Measurements from ENCODE around the gene JAZF1. TPM values are rescaled to one million over a fixed set of nuclear protein-coding genes. Genes with fewer than 3 reads are reported as not detected.

The JAZF1 gene
- total and polyA plus RNA-seq, 8 donors = 0.58 to 16.7 (median 7.2) TPM

GRCh38 chr7:28176645-28177044, 4.0 kb downstream of the JAZF1 start:
- no peak for DNase-seq
- Histone ChIP-seq H3K27ac (no peak overlapping the region), H3K36me3 (no peaks in the 10 kb centered on the region), H3K9me3 (no peaks in the 10 kb centered on the region), H3K4me3 (no peak overlapping the region), H3K4me1 (peaks cover 6 to 54% (median 38%) of the 10 kb centered on the region in 4 donors), H3K27me3 (no peaks in the 10 kb centered on the region)
- intact Hi-C loops (cut with DNase I; ENCODE audit: low total_unique reads) = no loop called here
- TF ChIP-seq POLR2AphosphoS5 (IDR thresholded peaks at IDR 0.05) (no peak), CTCF (IDR thresholded peaks at IDR 0.05) (no peak), EP300 (IDR thresholded peaks at IDR 0.05) (no peak), POLR2A (IDR thresholded peaks at IDR 0.05) (no peak)
- 70 to 83% (median 77%) methylated on average over 2 of the region's 2 CpGs for WGBS, 5 donors

GRCh38 chr7:28176174-28176573, 4.4 kb downstream of the JAZF1 start:
- no peak for TF ChIP-seq CTCF (IDR thresholded peaks at IDR 0.05)
- no peak for TF ChIP-seq POLR2AphosphoS5 (IDR thresholded peaks at IDR 0.05)
- TF ChIP-seq EP300 (IDR thresholded peaks at IDR 0.05) = no peak
- no peak for TF ChIP-seq POLR2A (IDR thresholded peaks at IDR 0.05)
- Histone ChIP-seq H3K4me1 (peaks cover 6 to 50% (median 35%) of the 10 kb centered on the region in 4 donors), H3K27me3 (no peaks in the 10 kb centered on the region), H3K9me3 (no peaks in the 10 kb centered on the region), H3K36me3 (no peaks in the 10 kb centered on the region), H3K4me3 (no peak overlapping the region), H3K27ac (no peak overlapping the region)
- 75 to 82% (median 80%) methylated on average over 4 of the region's 4 CpGs for WGBS, 5 donors
- DNase-seq = no peak
- intact Hi-C loops (cut with DNase I; ENCODE audit: low total_unique reads) = no loop called here

- Histone ChIP-seq H3K27ac (no peak overlapping the region), H3K4me3 (no peak overlapping the region), H3K36me3 (no peaks in the 10 kb centered on the region), H3K9me3 (no peaks in the 10 kb centered on the region), H3K4me1 (peaks cover 6 to 45% (median 28%) of the 10 kb centered on the region in 4 donors), H3K27me3 (no peaks in the 10 kb centered on the region)
- 84 to 90% (median 86%) methylated on average over 7 to 8 of the region's 8 CpGs for WGBS, 5 donors
- intact Hi-C loops (cut with DNase I; ENCODE audit: low total_unique reads) = no loop called here
- no peak for DNase-seq
- TF ChIP-seq POLR2A (IDR thresholded peaks at IDR 0.05) (no peak), POLR2AphosphoS5 (IDR thresholded peaks at IDR 0.05) (no peak), CTCF (IDR thresholded peaks at IDR 0.05) (no peak), EP300 (IDR thresholded peaks at IDR 0.05) (no peak)
Observed at GRCh38 chr7:28174901-28175661, 5.5 kb downstream of the JAZF1 start.

GRCh38 chr7:28174442-28174841, 6.2 kb downstream of the JAZF1 start:
- peaks cover 6 to 48% (median 30%) of the 10 kb centered on the region in 4 donors for H3K4me1 ChIP-seq

More at GRCh38 chr7:28174442-28174841, 6.2 kb downstream of the JAZF1 start:
- TF ChIP-seq EP300 (IDR thresholded peaks at IDR 0.05) = no peak
- TF ChIP-seq CTCF (IDR thresholded peaks at IDR 0.05) = no peak
- no peak for TF ChIP-seq POLR2A (IDR thresholded peaks at IDR 0.05)
- no peak for TF ChIP-seq POLR2AphosphoS5 (IDR thresholded peaks at IDR 0.05)
- H3K36me3 ChIP-seq = no peaks in the 10 kb centered on the region
- H3K4me3 ChIP-seq = no peak overlapping the region
- H3K27me3 ChIP-seq = no peaks in the 10 kb centered on the region
- DNase-seq = no peak
- no peak overlapping the region for H3K27ac ChIP-seq
- 87 to 95% (median 92%) methylated on average over 3 to 5 of the region's 5 CpGs for WGBS, 5 donors
- intact Hi-C loops (cut with DNase I; ENCODE audit: low total_unique reads) = no loop called here
- no peaks in the 10 kb centered on the region for H3K9me3 ChIP-seq
